ENCODE measurements around the gene MCTP2.
"Not testable (repeated sequence)": the region's sequence is repeated elsewhere in the genome, so short reads cannot be mapped to it uniquely, and the experiment has no call there.

MCTP2 gene

DNA sequence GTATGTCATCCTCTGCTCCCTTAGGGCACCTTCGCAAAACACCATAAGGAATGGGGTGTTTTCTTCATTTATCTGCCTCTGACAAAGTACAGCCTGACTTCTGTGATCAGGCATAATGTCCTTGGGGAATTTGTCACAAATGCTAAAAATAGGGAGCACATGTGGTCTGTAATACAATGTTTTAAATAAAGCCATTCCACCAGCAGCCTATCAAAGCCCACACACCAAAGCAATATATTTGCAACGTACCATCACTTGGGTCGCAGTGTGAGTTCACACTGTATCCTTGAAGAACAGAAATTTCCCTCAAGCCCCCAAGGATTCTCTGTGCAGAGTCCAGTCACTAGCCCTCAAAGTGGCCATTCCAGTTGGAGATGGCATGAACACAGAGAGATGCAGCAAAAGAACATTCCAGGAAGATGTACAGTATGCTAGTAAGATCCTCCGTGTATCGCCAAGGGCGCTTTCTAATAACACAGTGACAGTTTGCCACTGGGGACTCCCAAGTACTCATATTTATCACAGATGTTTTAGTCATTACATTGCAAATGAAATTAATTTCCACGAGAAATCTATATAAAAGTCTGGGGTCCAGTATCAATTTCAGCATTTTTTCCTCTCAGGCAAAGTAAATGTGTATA is 246.7 kb downstream of the MCTP2 start:
- DNase-seq, result no peak

DNA sequence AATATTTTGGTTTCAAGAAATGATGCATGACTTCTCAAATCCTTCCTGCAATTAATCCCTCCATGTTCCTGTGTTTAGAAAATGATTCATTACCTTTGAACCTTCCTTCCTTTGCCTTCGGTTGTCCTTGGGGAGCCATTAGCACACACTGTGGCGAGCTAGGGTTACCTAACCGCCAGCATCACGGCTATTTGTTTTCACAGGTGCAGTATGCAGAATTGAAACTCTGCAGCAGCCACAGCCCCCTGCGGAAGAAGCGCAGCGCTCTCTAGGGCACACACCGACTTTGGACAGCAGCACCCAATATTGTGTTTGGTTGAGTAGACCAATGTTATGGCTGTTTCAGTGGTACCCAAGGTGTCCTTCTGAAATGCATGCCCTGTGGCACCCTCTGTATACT is 247.4 kb downstream of the MCTP2 start:
- no peak for DNase-seq

- no peak for DNase-seq
Observed at GRCh38 chr15:94480289-94480834, 249.0 kb downstream of the MCTP2 start.

GRCh38 chr15:94485148-94485719 is 253.9 kb downstream of the MCTP2 start:
- no peak for DNase-seq

- no peak for DNase-seq
Observed at GRCh38 chr15:94487635-94488034, 256.3 kb downstream of the MCTP2 start.

GRCh38 chr15:94493176-94493575 is 261.8 kb downstream of the MCTP2 start:
- DNase-seq, result no peak

DNA sequence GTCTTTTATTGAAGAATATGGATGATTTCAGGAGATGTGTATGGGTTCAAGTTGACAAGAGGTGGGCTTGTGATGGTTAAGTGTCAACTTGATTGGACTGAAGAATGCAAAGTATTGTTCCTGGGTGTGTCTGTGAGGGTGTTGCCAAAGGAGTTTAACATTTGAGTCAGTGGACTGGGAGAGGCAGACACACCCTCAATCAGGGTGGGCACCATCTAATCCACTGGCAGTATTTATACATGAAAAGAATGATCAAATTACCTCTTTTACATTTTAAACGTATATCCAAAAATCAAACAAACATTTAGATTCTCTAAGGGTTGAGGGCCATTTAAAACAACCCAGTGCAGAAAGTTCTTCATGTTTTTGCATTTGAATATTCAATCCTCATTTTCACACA is 262.2 kb downstream of the MCTP2 start:
- DNase-seq, result not testable (repeated sequence)

GRCh38 chr15:94494732-94495131 is 263.4 kb downstream of the MCTP2 start:
- DNase-seq, result no peak

GRCh38 chr15:94503293-94503692 is 271.9 kb downstream of the MCTP2 start:
- DNase-seq, result peak; percentile 29

DNA sequence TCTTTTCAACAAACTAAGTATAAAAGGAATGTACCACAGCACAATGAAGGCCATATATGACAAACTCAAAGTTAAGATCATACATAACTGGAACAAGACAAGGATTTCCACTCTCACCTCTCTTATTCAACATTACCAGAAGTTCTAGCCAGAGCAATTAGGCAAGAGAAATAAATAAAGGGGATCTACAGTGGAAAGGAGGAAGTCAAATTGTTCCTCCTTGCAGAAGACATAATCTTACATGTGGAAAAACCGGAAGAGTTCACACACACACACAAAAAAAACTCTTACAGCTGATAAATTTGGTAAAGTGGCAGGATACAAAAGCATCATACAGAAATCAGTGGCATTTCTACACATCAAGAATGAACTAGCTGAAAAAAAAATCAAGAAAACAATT is 277.9 kb downstream of the MCTP2 start:
- peak; percentile 5 for DNase-seq

GRCh38 chr15:94522125-94522524 is 290.8 kb downstream of the MCTP2 start:
- no peak for DNase-seq

- no peak for DNase-seq
Observed at GRCh38 chr15:94523873-94524272, 292.5 kb downstream of the MCTP2 start.

DNA sequence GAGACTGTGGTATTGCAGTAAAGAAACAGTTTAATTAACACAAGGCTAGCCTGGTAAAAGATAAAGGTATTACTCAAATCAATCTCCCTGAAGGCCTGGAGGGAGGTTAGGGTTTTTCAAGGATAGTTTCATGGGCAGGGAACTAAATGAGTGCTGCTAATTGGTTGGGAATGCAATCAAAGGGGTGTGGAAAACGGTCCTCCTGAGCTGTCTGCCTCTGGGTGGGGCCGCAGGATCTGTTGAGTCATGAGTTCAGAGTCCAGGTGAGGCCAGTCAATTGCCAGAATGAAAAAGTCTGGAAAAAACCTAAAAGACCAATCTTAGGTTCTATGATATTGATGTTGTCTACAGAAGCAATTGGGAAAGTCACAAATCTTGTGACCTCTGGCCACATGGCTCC is 293.2 kb downstream of the MCTP2 start:
- no peak for DNase-seq

GRCh38 chr15:94526071-94526689 is 294.8 kb downstream of the MCTP2 start:
- DNase-seq, result peak; percentile 27

- DNase-seq, result no peak
Observed at GRCh38 chr15:94532226-94532625, 300.9 kb downstream of the MCTP2 start.
